Gastrocnemius medialis (tissue), 4 donors: ENCODE results near the gene AMER2. TPM values are rescaled to one million over a fixed set of nuclear protein-coding genes. Genes with fewer than 3 reads are reported as not detected.

Experiments
- ATAC-seq, 2 donors: fragments of 150-250 bp; one replicate each; pipeline ENCODE4 v1.9.1; 2016
- DNase-seq, 2 donors: peaks; one replicate each; pipeline ENCODE4 v3.0.0-alpha.2; 2019
- H3K27ac ChIP-seq, 4 donors: fragments of 200-600 bp; sonication (generic); 1 replicate in 1 of 4; 2 replicates in 3 of 4; pipeline ENCODE4 v1.5.1; 2016 to 2018; ENCODE audit warnings: mild to moderate bottlenecking in 2 of 4, moderate library complexity in 1 of 4
- H3K27me3 ChIP-seq, 3 donors: fragments of 200-600 bp; sonication (generic) in 2 of 3; 1 replicate in 1 of 3; 2 replicates in 2 of 3; pipeline versions ENCODE4 v1.5.1 to v1.6.0; 2016 to 2019; ENCODE audit warnings: mild to moderate bottlenecking in 1 of 3, moderate library complexity in 1 of 3
- H3K36me3 ChIP-seq, 2 donors: fragments of 200-600 bp; sonication (generic) in 1 of 2; one replicate each; pipeline ENCODE4 v1.5.1; 2017 to 2018
- H3K4me1 ChIP-seq, 2 donors: fragments of 200-600 bp; sonication (generic) in 1 of 2; one replicate each; pipeline ENCODE4 v1.5.1; 2016 to 2017; ENCODE audit warnings: mild to moderate bottlenecking in 2 of 2
- H3K4me3 ChIP-seq, 4 donors: fragments of 200-600 bp; sonication (generic) in 3 of 4; 1 replicate in 1 of 4; 2 replicates in 3 of 4; pipeline ENCODE4 v1.5.1; 2016 to 2019; ENCODE audit warnings: mild to moderate bottlenecking in 2 of 4
- H3K9me3 ChIP-seq, 3 donors: fragments of 200-600 bp; sonication (generic) in 2 of 3; 1 replicate in 1 of 3; 2 replicates in 2 of 3; pipeline ENCODE4 v1.5.1; 2016 to 2019
- CTCF ChIP-seq, 5 experiments: fragments of 450-650 bp in 3 of 5; fragments of 200-600 bp in 2 of 5; sonication (generic) in 2 of 5; IDR thresholded peaks in 4 of 5; conservative IDR thresholded peaks in 1 of 5; 1 replicate in 4 of 5; 2 replicates in 1 of 5; pipeline ENCODE4 v1.5.1; 2016 to 2019; ENCODE audit warnings: antibody characterized with exemption in 5 of 5, mild to moderate bottlenecking in 3 of 5, moderate library complexity in 3 of 5
- POLR2A ChIP-seq, 2 donors: fragments of 450-650 bp; IDR thresholded peaks; one replicate each; pipeline ENCODE4 v1.6.1; 2017; ENCODE audit warnings: antibody characterized with exemption in 2 of 2, mild to moderate bottlenecking in 2 of 2, moderate library complexity in 2 of 2
- in situ Hi-C, 4 donors: fragments of 200-750 bp; cut with MboI; loops; one replicate each; pipeline versions ENCODE4 v1.15.0 to v1.8.0; 2017; ENCODE audit warnings: low sequenced_read_pairs in 4 of 4
- intact Hi-C: fragments of 100-400 bp; cut with DNase I; formaldehyde crosslinking; loops from one replicate; pipeline ENCODE4 v1.15.1; 2023; ENCODE audit warnings: low total_unique reads
- total RNA-seq, 4 donors: library from RNA; depleted of rRNA; stranded (reverse); fragments of >200 nt; gene quantifications; one replicate each; pipeline versions ENCODE4 v1.1.0 to v1.2.3, GENCODE V29; 2016

AMER2 gene
- total RNA-seq, 4 donors from 2014 or later = 0.10 to 0.87 (median 0.27) TPM; not detected in 1

- ATAC-seq (no peak), DNase-seq (no peak)
- H3K4me3 ChIP-seq = no peak overlapping the region
- intact Hi-C loops = no loop called here
- no peak overlapping the region for H3K27ac ChIP-seq
- no peaks in the 10 kb centered on the region for H3K36me3 ChIP-seq
- no peaks in the 10 kb centered on the region for H3K9me3 ChIP-seq
- no peaks in the 10 kb centered on the region for H3K4me1 ChIP-seq
- no peaks in the 10 kb centered on the region for H3K27me3 ChIP-seq
- in situ Hi-C loops = no loop called here
- TF ChIP-seq CTCF (IDR thresholded peaks at IDR 0.05 in 4 of 5, conservative IDR thresholded peaks at IDR 0.05 in 1 of 5) (no peak), POLR2A (IDR thresholded peaks at IDR 0.05) (no peak)
These were observed 23.7 kb downstream of the AMER2 start for GRCh38 chr13:25148402-25148771.

GRCh38 chr13:25147638-25148401 lies 24.3 kb downstream of the AMER2 start:
- no peak for DNase-seq
- H3K36me3 ChIP-seq = no peaks in the 10 kb centered on the region
- no peak overlapping the region for H3K4me3 ChIP-seq
- TF ChIP-seq CTCF (IDR thresholded peaks at IDR 0.05 in 4 of 5, conservative IDR thresholded peaks at IDR 0.05 in 1 of 5) (no peak), POLR2A (IDR thresholded peaks at IDR 0.05) (no peak)
- ATAC-seq = no peak
- intact Hi-C loops (no loop called here), in situ Hi-C loops (no loop called here)
- H3K9me3 ChIP-seq = no peaks in the 10 kb centered on the region
- no peaks in the 10 kb centered on the region for H3K4me1 ChIP-seq
- no peak overlapping the region for H3K27ac ChIP-seq
- H3K27me3 ChIP-seq = no peaks in the 10 kb centered on the region

- no peaks in the 10 kb centered on the region for H3K36me3 ChIP-seq
- in situ Hi-C loops (no loop called here), intact Hi-C loops (no loop called here)
- H3K27me3 ChIP-seq = no peaks in the 10 kb centered on the region
- no peaks in the 10 kb centered on the region for H3K9me3 ChIP-seq
- H3K4me3 ChIP-seq = no peak overlapping the region
- TF ChIP-seq POLR2A (IDR thresholded peaks at IDR 0.05) (no peak), CTCF (IDR thresholded peaks at IDR 0.05 in 4 of 5, conservative IDR thresholded peaks at IDR 0.05 in 1 of 5) (no peak)
- DNase-seq = no peak
- no peak overlapping the region for H3K27ac ChIP-seq
- H3K4me1 ChIP-seq = no peaks in the 10 kb centered on the region
- ATAC-seq = no peak
These were observed 28.4 kb downstream of the AMER2 start for GRCh38 chr13:25143706-25144105.

- H3K4me3 ChIP-seq = no peak overlapping the region
- H3K9me3 ChIP-seq = no peaks in the 10 kb centered on the region
- ATAC-seq (no peak), DNase-seq (no peak)
- in situ Hi-C loops (no loop called here), intact Hi-C loops (no loop called here)
- no peak overlapping the region for H3K27ac ChIP-seq
- no peaks in the 10 kb centered on the region for H3K27me3 ChIP-seq
- no peaks in the 10 kb centered on the region for H3K36me3 ChIP-seq
- no peaks in the 10 kb centered on the region for H3K4me1 ChIP-seq
- TF ChIP-seq POLR2A (IDR thresholded peaks at IDR 0.05) = no peak
- no peak for TF ChIP-seq CTCF (IDR thresholded peaks at IDR 0.05 in 4 of 5, conservative IDR thresholded peaks at IDR 0.05 in 1 of 5)
These were observed 31.0 kb downstream of the AMER2 start for GRCh38 chr13:25141042-25141441.

- in situ Hi-C loops (no loop called here), intact Hi-C loops (no loop called here)
- DNase-seq = no peak
- Histone ChIP-seq H3K9me3 (no peaks in the 10 kb centered on the region), H3K4me1 (no peaks in the 10 kb centered on the region), H3K27ac (no peak overlapping the region), H3K4me3 (no peak overlapping the region), H3K27me3 (peaks cover 0 to 4% (median 0%) of the 10 kb centered on the region in 3 donors), H3K36me3 (no peaks in the 10 kb centered on the region)
- no peak for ATAC-seq
- TF ChIP-seq CTCF (IDR thresholded peaks at IDR 0.05 in 4 of 5, conservative IDR thresholded peaks at IDR 0.05 in 1 of 5) (no peak), POLR2A (IDR thresholded peaks at IDR 0.05) (no peak)
These were observed 34.3 kb downstream of the AMER2 start for GRCh38 chr13:25137788-25138115.
